GM23338 (cell line): ENCODE data around the gene IPCEF1. TPM values are rescaled to one million over a fixed set of nuclear protein-coding genes. Genes with fewer than 3 reads are reported as not detected.

Experiments
- ATAC-seq: fragments of 200-7000 bp; cut with Tn5 transposase; 3 replicates; pipeline ENCODE4 v1.9.1; 2020
- DNase-seq: peaks from one replicate; pipeline ENCODE4 v3.0.0-alpha.2; 2015; ENCODE audit warnings: low spot score
- H2AFZ ChIP-seq: fragments of 200-600 bp; sonication (generic); 2 replicates; pipeline ENCODE4 v1.8.0; 2016; ENCODE audit warnings: antibody characterized with exemption, mild to moderate bottlenecking, moderate library complexity
- H3F3A ChIP-seq: fragments of 200-600 bp; sonication (generic); replicated peaks from 2 replicates; pipeline ENCODE4 v1.8.0; 2017; ENCODE audit warnings: antibody characterized with exemption, mixed run types, low read depth
- H3K27ac ChIP-seq: fragments of 200-600 bp; sonication (generic); 2 replicates; pipeline ENCODE4 v1.6.1; 2016; ENCODE audit warnings: low read depth
- H3K27me3 ChIP-seq: fragments of 200-600 bp; sonication (generic); 2 replicates; pipeline ENCODE4 v1.8.0; 2016; ENCODE audit warnings: mild to moderate bottlenecking, mixed run types, moderate library complexity; ENCODE audit not compliant: insufficient read depth
- H3K36me3 ChIP-seq: fragments of 200-600 bp; sonication (generic); 2 replicates; pipeline ENCODE4 v1.8.0; 2016; ENCODE audit warnings: mild to moderate bottlenecking; ENCODE audit not compliant: insufficient read depth
- H3K4me1 ChIP-seq: fragments of 200-600 bp; sonication (generic); 2 replicates; pipeline ENCODE4 v1.8.0; 2016; ENCODE audit warnings: mild to moderate bottlenecking, moderate library complexity; ENCODE audit not compliant: insufficient read depth
- H3K4me2 ChIP-seq: fragments of 200-600 bp; sonication (generic); 2 replicates; pipeline ENCODE4 v1.7.1; 2017; ENCODE audit warnings: mixed run types
- H3K4me3 ChIP-seq: fragments of 200-600 bp; sonication (generic); 2 replicates; pipeline ENCODE4 v1.6.1; 2016; ENCODE audit warnings: mixed run types
- H3K79me2 ChIP-seq: fragments of 200-600 bp; sonication (generic); replicated peaks from 2 replicates; pipeline ENCODE4 v1.8.0; 2017; ENCODE audit warnings: mild to moderate bottlenecking; ENCODE audit not compliant: insufficient read depth
- H3K9me2 ChIP-seq: fragments of 200-600 bp; sonication (generic); 2 replicates; pipeline ENCODE4 v1.8.0; 2017; ENCODE audit not compliant: insufficient read depth
- H4K20me1 ChIP-seq: fragments of 200-600 bp; sonication (generic); replicated peaks from 2 replicates; pipeline ENCODE4 v1.8.0; 2017; ENCODE audit warnings: mild to moderate bottlenecking; ENCODE audit not compliant: insufficient read depth
- H3K27ac Mint-ChIP-seq: 2 replicates; pipeline ENCODE4 v1.8.0; 2020; ENCODE audit warnings: inconsistent platforms, mild to moderate bottlenecking, moderate library complexity, mixed read lengths
- H3K27me3 Mint-ChIP-seq: 3 replicates; pipeline ENCODE4 v1.8.0; 2022; ENCODE audit warnings: low read depth, mild to moderate bottlenecking, moderate library complexity, mixed read lengths, inconsistent platforms; ENCODE audit not compliant: insufficient read depth, poor library complexity
- H3K36me3 Mint-ChIP-seq: 3 replicates; pipeline ENCODE4 v1.8.0; 2021; ENCODE audit warnings: low read depth, mild to moderate bottlenecking, inconsistent platforms, moderate library complexity, mixed read lengths
- H3K4me1 Mint-ChIP-seq: 3 replicates; pipeline ENCODE4 v1.8.0; 2020; ENCODE audit warnings: mild to moderate bottlenecking, inconsistent platforms, mixed read lengths
- H3K4me3 Mint-ChIP-seq: 3 replicates; pipeline ENCODE4 v1.8.0; 2021; ENCODE audit warnings: moderate library complexity, mild to moderate bottlenecking, inconsistent platforms, mixed read lengths
- H3K9me3 Mint-ChIP-seq: 3 replicates; pipeline ENCODE4 v1.8.0; 2020; ENCODE audit warnings: moderate library complexity, mild to moderate bottlenecking, inconsistent platforms, mixed read lengths
- CREB1 ChIP-seq: fragments of 250-450 bp; sonication (Bioruptor Pico); IDR thresholded peaks from 2 replicates; pipeline ENCODE4 v1.5.0; 2020; ENCODE audit warnings: low read depth, mild to moderate bottlenecking, moderate library complexity
- CTCF ChIP-seq, 2 experiments: fragments of 200-600 bp in 1 of 2; sonication (generic) in 1 of 2; conservative IDR thresholded peaks; 2 replicates each; pipeline versions ENCODE4 v1.5.1 to v1.6.1; 2016 to 2017; ENCODE audit warnings: antibody characterized with exemption in 2 of 2, low read depth in 2 of 2, mild to moderate bottlenecking in 2 of 2, moderate library complexity in 1 of 2
- ETS1 ChIP-seq: IDR thresholded peaks from 2 replicates; pipeline ENCODE4 v1.6.1; 2016; ENCODE audit warnings: antibody characterized with exemption
- EZH2 ChIP-seq: fragments of 200-600 bp; sonication (generic); IDR thresholded peaks from one replicate; pipeline ENCODE4 v1.8.0; 2017; ENCODE audit warnings: antibody characterized with exemption, mild to moderate bottlenecking, low read depth; ENCODE audit not compliant: unreplicated experiment
- EZH2phosphoT487 ChIP-seq: fragments of 200-600 bp; sonication (generic); IDR thresholded peaks from one replicate; pipeline ENCODE4 v1.8.1; 2018; ENCODE audit warnings: antibody characterized with exemption; ENCODE audit not compliant: unreplicated experiment
- JUNB ChIP-seq: IDR thresholded peaks from one replicate; pipeline ENCODE4 v1.6.1; 2016; ENCODE audit warnings: antibody characterized with exemption; ENCODE audit not compliant: unreplicated experiment
- NANOG ChIP-seq: IDR thresholded peaks from 2 replicates; pipeline ENCODE4 v1.6.1; 2016; ENCODE audit warnings: antibody characterized with exemption, borderline replicate concordance
- POLR2AphosphoS5 ChIP-seq: IDR thresholded peaks from 2 replicates; pipeline ENCODE4 v1.6.1; 2016; ENCODE audit warnings: antibody characterized with exemption, low read depth
- STAT1 ChIP-seq: IDR thresholded peaks from one replicate; pipeline ENCODE4 v1.6.1; 2016; ENCODE audit warnings: antibody characterized with exemption; ENCODE audit not compliant: unreplicated experiment
- ZNF114 ChIP-seq: fragments of 250-450 bp; sonication (Bioruptor Pico); IDR thresholded peaks from 2 replicates; pipeline ENCODE4 v1.5.0; 2020; ENCODE audit warnings: mild to moderate bottlenecking, moderate library complexity
- ZNF331 ChIP-seq: fragments of 250-450 bp; sonication (Bioruptor Pico); IDR thresholded peaks from 2 replicates; pipeline ENCODE4 v1.5.0; 2020; ENCODE audit warnings: low read depth, mild to moderate bottlenecking, moderate library complexity
- polyA plus RNA-seq: library from polyadenylated mRNA; unstranded; fragments of >200 nt; fragmentation: Nextera tagmentation; extraction: Ambion mirVana; gene quantifications from 2 replicates; pipeline ENCODE4 v1.2.1, GENCODE V29; 2016
- total RNA-seq: library from RNA; depleted of rRNA; stranded (reverse); fragments of >200 nt; shearing (Covaris generic); gene quantifications from 2 replicates; pipeline ENCODE4 v1.2.3, GENCODE V29; 2014
- TF ChIP-seq, protein P1 (sequence below): fragments of 250-450 bp; sonication (Bioruptor Pico); IDR thresholded peaks from 2 replicates; pipeline ENCODE4 v1.5.0; 2020; ENCODE audit warnings: mild to moderate bottlenecking, moderate library complexity
- TF ChIP-seq, protein P2 (sequence below): IDR thresholded peaks from one replicate; pipeline ENCODE4 v1.6.1; 2018; ENCODE audit warnings: antibody characterized with exemption; ENCODE audit not compliant: unreplicated experiment

The IPCEF1 gene
- total and polyA plus RNA-seq, 2 experiments from 2014 or later: 0.15 to 1.8 TPM

DNA sequence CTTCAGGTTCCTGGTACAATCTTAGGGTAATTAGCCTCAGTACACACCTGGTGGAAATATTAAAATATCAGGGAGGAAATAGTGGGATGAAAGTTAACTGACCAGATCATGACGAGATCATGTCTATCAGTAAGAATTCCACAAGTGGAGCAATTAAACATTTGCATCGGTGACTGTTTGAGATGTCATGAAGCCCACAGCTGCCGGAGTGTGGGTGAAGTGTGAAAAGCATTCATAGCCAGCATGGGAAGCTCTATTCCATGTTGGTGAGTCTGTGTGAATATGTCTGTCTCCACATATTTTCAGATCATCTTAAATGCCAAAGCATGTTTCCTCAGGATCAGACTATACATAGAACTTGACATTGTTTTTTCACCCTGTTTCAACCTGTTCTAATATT lies 142.8 kb downstream of the IPCEF1 start:
- H3K36me3 Mint-ChIP-seq: no peaks in the 10 kb centered on the region

More for the DNA sequence above, 142.8 kb downstream of the IPCEF1 start:
- Histone ChIP-seq H3F3A (no peaks in the 10 kb centered on the region), H3K27ac (no peak overlapping the region), H3K27me3 (no peaks in the 10 kb centered on the region), H3K36me3 (no peaks in the 10 kb centered on the region), H3K79me2 (no peaks in the 10 kb centered on the region), H3K9me2 (no peaks in the 10 kb centered on the region), H3K4me2 (no peak overlapping the region), H4K20me1 (no peaks in the 10 kb centered on the region), H3K4me3 (no peak overlapping the region), H3K4me1 (peaks cover 7% of the 10 kb centered on the region), H2AFZ (no peak overlapping the region)
- ATAC-seq (no peak), DNase-seq (no peak)
- Mint-ChIP-seq H3K9me3 (no peaks in the 10 kb centered on the region), H3K27me3 (no peaks in the 10 kb centered on the region), H3K4me1 (peaks cover 10% of the 10 kb centered on the region), H3K27ac (no peak overlapping the region), H3K4me3 (no peak overlapping the region)
- TF ChIP-seq, protein P1, sequence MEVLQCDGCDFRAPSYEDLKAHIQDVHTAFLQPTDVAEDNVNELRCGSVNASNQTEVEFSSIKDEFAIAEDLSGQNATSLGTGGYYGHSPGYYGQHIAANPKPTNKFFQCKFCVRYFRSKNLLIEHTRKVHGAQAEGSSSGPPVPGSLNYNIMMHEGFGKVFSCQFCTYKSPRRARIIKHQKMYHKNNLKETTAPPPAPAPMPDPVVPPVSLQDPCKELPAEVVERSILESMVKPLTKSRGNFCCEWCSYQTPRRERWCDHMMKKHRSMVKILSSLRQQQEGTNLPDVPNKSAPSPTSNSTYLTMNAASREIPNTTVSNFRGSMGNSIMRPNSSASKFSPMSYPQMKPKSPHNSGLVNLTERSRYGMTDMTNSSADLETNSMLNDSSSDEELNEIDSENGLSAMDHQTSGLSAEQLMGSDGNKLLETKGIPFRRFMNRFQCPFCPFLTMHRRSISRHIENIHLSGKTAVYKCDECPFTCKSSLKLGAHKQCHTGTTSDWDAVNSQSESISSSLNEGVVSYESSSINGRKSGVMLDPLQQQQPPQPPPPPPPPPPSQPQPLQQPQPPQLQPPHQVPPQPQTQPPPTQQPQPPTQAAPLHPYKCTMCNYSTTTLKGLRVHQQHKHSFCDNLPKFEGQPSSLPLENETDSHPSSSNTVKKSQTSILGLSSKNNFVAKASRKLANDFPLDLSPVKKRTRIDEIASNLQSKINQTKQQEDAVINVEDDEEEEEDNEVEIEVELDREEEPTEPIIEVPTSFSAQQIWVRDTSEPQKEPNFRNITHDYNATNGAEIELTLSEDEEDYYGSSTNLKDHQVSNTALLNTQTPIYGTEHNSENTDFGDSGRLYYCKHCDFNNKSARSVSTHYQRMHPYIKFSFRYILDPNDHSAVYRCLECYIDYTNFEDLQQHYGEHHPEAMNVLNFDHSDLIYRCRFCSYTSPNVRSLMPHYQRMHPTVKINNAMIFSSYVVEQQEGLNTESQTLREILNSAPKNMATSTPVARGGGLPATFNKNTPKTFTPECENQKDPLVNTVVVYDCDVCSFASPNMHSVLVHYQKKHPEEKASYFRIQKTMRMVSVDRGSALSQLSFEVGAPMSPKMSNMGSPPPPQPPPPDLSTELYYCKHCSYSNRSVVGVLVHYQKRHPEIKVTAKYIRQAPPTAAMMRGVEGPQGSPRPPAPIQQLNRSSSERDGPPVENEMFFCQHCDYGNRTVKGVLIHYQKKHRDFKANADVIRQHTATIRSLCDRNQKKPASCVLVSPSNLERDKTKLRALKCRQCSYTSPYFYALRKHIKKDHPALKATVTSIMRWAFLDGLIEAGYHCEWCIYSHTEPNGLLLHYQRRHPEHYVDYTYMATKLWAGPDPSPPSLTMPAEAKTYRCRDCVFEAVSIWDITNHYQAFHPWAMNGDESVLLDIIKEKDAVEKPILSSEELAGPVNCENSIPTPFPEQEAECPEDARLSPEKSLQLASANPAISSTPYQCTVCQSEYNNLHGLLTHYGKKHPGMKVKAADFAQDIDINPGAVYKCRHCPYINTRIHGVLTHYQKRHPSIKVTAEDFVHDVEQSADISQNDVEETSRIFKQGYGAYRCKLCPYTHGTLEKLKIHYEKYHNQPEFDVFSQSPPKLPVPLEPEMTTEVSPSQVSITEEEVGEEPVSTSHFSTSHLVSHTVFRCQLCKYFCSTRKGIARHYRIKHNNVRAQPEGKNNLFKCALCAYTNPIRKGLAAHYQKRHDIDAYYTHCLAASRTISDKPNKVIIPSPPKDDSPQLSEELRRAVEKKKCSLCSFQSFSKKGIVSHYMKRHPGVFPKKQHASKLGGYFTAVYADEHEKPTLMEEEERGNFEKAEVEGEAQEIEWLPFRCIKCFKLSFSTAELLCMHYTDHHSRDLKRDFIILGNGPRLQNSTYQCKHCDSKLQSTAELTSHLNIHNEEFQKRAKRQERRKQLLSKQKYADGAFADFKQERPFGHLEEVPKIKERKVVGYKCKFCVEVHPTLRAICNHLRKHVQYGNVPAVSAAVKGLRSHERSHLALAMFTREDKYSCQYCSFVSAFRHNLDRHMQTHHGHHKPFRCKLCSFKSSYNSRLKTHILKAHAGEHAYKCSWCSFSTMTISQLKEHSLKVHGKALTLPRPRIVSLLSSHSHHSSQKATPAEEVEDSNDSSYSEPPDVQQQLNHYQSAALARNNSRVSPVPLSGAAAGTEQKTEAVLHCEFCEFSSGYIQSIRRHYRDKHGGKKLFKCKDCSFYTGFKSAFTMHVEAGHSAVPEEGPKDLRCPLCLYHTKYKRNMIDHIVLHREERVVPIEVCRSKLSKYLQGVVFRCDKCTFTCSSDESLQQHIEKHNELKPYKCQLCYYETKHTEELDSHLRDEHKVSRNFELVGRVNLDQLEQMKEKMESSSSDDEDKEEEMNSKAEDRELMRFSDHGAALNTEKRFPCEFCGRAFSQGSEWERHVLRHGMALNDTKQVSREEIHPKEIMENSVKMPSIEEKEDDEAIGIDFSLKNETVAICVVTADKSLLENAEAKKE (CRISPR knock-in tag): no peak
- TF ChIP-seq EZH2: no peak
- TF ChIP-seq ZNF114: no peak
- no peak for TF ChIP-seq ZNF331 (CRISPR knock-in tag)
- TF ChIP-seq NANOG: no peak
- no peak for TF ChIP-seq JUNB
- TF ChIP-seq ETS1: no peak
- TF ChIP-seq CREB1 (CRISPR knock-in tag): no peak
- no peak for TF ChIP-seq STAT1
- TF ChIP-seq, protein P2, sequence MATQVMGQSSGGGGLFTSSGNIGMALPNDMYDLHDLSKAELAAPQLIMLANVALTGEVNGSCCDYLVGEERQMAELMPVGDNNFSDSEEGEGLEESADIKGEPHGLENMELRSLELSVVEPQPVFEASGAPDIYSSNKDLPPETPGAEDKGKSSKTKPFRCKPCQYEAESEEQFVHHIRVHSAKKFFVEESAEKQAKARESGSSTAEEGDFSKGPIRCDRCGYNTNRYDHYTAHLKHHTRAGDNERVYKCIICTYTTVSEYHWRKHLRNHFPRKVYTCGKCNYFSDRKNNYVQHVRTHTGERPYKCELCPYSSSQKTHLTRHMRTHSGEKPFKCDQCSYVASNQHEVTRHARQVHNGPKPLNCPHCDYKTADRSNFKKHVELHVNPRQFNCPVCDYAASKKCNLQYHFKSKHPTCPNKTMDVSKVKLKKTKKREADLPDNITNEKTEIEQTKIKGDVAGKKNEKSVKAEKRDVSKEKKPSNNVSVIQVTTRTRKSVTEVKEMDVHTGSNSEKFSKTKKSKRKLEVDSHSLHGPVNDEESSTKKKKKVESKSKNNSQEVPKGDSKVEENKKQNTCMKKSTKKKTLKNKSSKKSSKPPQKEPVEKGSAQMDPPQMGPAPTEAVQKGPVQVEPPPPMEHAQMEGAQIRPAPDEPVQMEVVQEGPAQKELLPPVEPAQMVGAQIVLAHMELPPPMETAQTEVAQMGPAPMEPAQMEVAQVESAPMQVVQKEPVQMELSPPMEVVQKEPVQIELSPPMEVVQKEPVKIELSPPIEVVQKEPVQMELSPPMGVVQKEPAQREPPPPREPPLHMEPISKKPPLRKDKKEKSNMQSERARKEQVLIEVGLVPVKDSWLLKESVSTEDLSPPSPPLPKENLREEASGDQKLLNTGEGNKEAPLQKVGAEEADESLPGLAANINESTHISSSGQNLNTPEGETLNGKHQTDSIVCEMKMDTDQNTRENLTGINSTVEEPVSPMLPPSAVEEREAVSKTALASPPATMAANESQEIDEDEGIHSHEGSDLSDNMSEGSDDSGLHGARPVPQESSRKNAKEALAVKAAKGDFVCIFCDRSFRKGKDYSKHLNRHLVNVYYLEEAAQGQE: no peak
- no peak for TF ChIP-seq CTCF (conservative IDR thresholded peaks at IDR 0.05; ENCODE audit: low read depth in 2 of 2)
- TF ChIP-seq POLR2AphosphoS5: no peak
- TF ChIP-seq EZH2phosphoT487: no peak
